Measurements from ENCODE around the gene SELP.

Gene SELP

GRCh38 chr1:169574336-169574735, 55.6 kb downstream of the SELP start:
- no peak for DNase-seq

- DNase-seq: peak in 1 of 2 donors; percentile 27
Observed at GRCh38 chr1:169572187-169572586, 57.7 kb downstream of the SELP start.

- peak in 1 of 2 donors; percentile 37 for DNase-seq
Observed at GRCh38 chr1:169571450-169571849, 58.5 kb downstream of the SELP start.

GRCh38 chr1:169570172-169570574, 59.8 kb downstream of the SELP start:
- DNase-seq: no peak

- DNase-seq: no peak
Observed at GRCh38 chr1:169568497-169568896, 61.4 kb downstream of the SELP start.

- DNase-seq: no peak
Observed at GRCh38 chr1:169565335-169566271, 64.3 kb downstream of the SELP start.

- DNase-seq: no peak
Observed at GRCh38 chr1:169563650-169564049, 66.3 kb downstream of the SELP start.

GRCh38 chr1:169563019-169563615, 66.8 kb downstream of the SELP start:
- DNase-seq: no peak

- DNase-seq: no peak
Observed at GRCh38 chr1:169561692-169562091, 68.2 kb downstream of the SELP start.

GRCh38 chr1:169557131-169557530, 72.8 kb downstream of the SELP start:
- DNase-seq: no peak

GRCh38 chr1:169550294-169550693, 79.6 kb downstream of the SELP start:
- peak in 1 of 2 donors; percentile 67 for DNase-seq

- DNase-seq: no peak
Observed at GRCh38 chr1:169548282-169548681, 81.6 kb downstream of the SELP start.

GRCh38 chr1:169546087-169546995, 83.6 kb downstream of the SELP start:
- DNase-seq: peak; percentile 61 to 83

GRCh38 chr1:169545472-169545871, 84.5 kb downstream of the SELP start:
- DNase-seq: no peak

GRCh38 chr1:169538998-169539871, 90.7 kb downstream of the SELP start:
- no peak for DNase-seq

All from CD4-positive, alpha-beta T cell treated with Interferon alpha-2 for 1 hour (primary cell).